K562 (cell line): Measurements from ENCODE around the gene MBP. TPM values are rescaled to one million over a fixed set of nuclear protein-coding genes. Genes with fewer than 3 reads are reported as not detected.

Experiments
- ATAC-seq: fragments of 200-7000 bp; cut with Tn5 transposase; 3 replicates; pipeline ENCODE4 v1.9.1; 2020; ENCODE audit warnings: moderate library complexity
- BruUV-seq: library from RNA; stranded (reverse); fragments of 400-500 nt; replicated peaks from 2 replicates; lab custom pipeline; 2021; lab: Mats Ljungman, UMichigan
- CTCF ChIA-PET: fragments of 300-600 bp; formaldehyde crosslinking; extraction: SDS; loops from one replicate; lab custom pipeline; 2021; ENCODE audit warnings: low intra/inter-chr PET ratio; lab: Yijun Ruan, JAX
- POLR2A ChIA-PET: fragments of 300-600, 350-650 bp; sonication (Branson Sonifier 250); formaldehyde crosslinking; extraction: SDS; loops from one replicate; lab custom pipeline; 2021; ENCODE audit warnings: antibody characterized with exemption, inconsistent platforms; lab: Yijun Ruan, JAX
- DNase-seq, 4 experiments: peaks; one replicate each; pipeline versions ENCODE4 v3.0.0 to v3.0.0-alpha.2; 2011 to 2018; ENCODE audit warnings: low spot score in 3 of 4, mixed read lengths in 3 of 4; ENCODE audit errors: extremely low read depth in 1 of 4
- FAIRE-seq: peaks from 2 replicates; lab custom pipeline; 2011; peaks lifted over from hg19 to GRCh38; lab: Jason Lieb, UNC
- H2AFZ ChIP-seq: 2 replicates; pipeline ENCODE4 v1.6.0; 2011; ENCODE audit warnings: low read depth, low read length, control low read depth, inconsistent platforms
- H3K27ac ChIP-seq: fragments of 200-600 bp; 3 replicates; pipeline ENCODE4 v1.8.0; 2011; ENCODE audit warnings: low read depth, mild to moderate bottlenecking, control low read depth, inconsistent platforms, low read length, moderate library complexity, mixed read lengths; ENCODE audit errors: extremely low read depth
- H3K27me3 ChIP-seq, 2 experiments: fragments of 300-600 bp in 1 of 2; 2 replicates in 1 of 2; 3 replicates in 1 of 2; pipeline versions ENCODE4 v1.6.0 to v1.8.0; 2011; ENCODE audit warnings: inconsistent platforms in 2 of 2, low read length in 2 of 2, mild to moderate bottlenecking in 1 of 2, mixed read lengths in 1 of 2, moderate library complexity in 1 of 2; ENCODE audit not compliant: control insufficient read depth in 2 of 2, insufficient read depth in 2 of 2
- H3K36me3 ChIP-seq: fragments of 300-600 bp; 3 replicates; pipeline ENCODE4 v1.8.0; 2011; ENCODE audit warnings: mild to moderate bottlenecking, low read length, inconsistent platforms; ENCODE audit not compliant: control insufficient read depth, insufficient read depth
- H3K4me1 ChIP-seq, 2 experiments: fragments of 200-600 bp in 1 of 2; replicated peaks in 1 of 2; 2 replicates in 1 of 2; 3 replicates in 1 of 2; pipeline versions ENCODE4 v1.5.1 to v1.8.0; 2011; ENCODE audit warnings: inconsistent platforms in 2 of 2, low read length in 2 of 2, mild to moderate bottlenecking in 1 of 2, mixed read lengths in 1 of 2, moderate library complexity in 1 of 2; ENCODE audit not compliant: control insufficient read depth in 2 of 2, insufficient read depth in 2 of 2
- H3K4me2 ChIP-seq: 2 replicates; pipeline ENCODE4 v1.6.1; 2011; ENCODE audit warnings: low read length, control low read depth, inconsistent platforms, mixed read lengths; ENCODE audit not compliant: insufficient read depth
- H3K4me3 ChIP-seq: fragments of 200-600 bp; sonication (generic), shearing (Covaris generic); 2 replicates; pipeline ENCODE4 v1.5.1; 2016; ENCODE audit warnings: control low read depth, inconsistent platforms
- H3K79me2 ChIP-seq: fragments of 200-600 bp; 3 replicates; pipeline ENCODE4 v1.8.0; 2011; ENCODE audit warnings: low read length, inconsistent platforms; ENCODE audit not compliant: control insufficient read depth, insufficient read depth
- H3K9ac ChIP-seq, 2 experiments: 2 replicates each; pipeline versions ENCODE4 v1.6.0 to v1.6.1; 2011; ENCODE audit warnings: low read depth in 2 of 2, low read length in 2 of 2, control low read depth in 1 of 2, inconsistent platforms in 1 of 2, mild to moderate bottlenecking in 1 of 2, mixed read lengths in 1 of 2; ENCODE audit not compliant: insufficient read depth in 1 of 2
- H3K9me1 ChIP-seq: one replicate; pipeline ENCODE4 v1.6.0; 2011; ENCODE audit warnings: inconsistent platforms, mild to moderate bottlenecking, low read length, moderate library complexity; ENCODE audit not compliant: control insufficient read depth, insufficient read depth
- H3K9me3 ChIP-seq: replicated peaks from 2 replicates; pipeline ENCODE4 v1.5.1; 2011; ENCODE audit warnings: low read depth, low read length, inconsistent platforms; ENCODE audit not compliant: control insufficient read depth, insufficient read depth
- H4K20me1 ChIP-seq: replicated peaks from 2 replicates; pipeline ENCODE4 v1.6.1; 2011; ENCODE audit warnings: low read length, inconsistent platforms, mixed read lengths; ENCODE audit not compliant: control insufficient read depth, insufficient read depth
- ATF1 ChIP-seq, 2 experiments: fragments of 450-650 bp in 1 of 2; IDR thresholded peaks; 2 replicates each; pipeline ENCODE4 v1.6.1; 2016; ENCODE audit warnings: missing compliant biosample characterization in 1 of 2, missing genetic modification characterization in 1 of 2
- CUX1 ChIP-seq: fragments of 200-800 bp; sonication (Bioruptor generic); IDR thresholded peaks from 2 replicates; pipeline ENCODE4 v1.6.1; 2016; ENCODE audit warnings: missing genetic modification characterization, missing compliant biosample characterization
- ELF1 ChIP-seq: fragments of 200-800 bp; sonication (Bioruptor generic); IDR thresholded peaks from 2 replicates; pipeline ENCODE4 v1.6.1; 2016; ENCODE audit warnings: missing genetic modification characterization, missing compliant biosample characterization
- KDM1A ChIP-seq, 2 experiments: fragments of 450-650 bp; IDR thresholded peaks; 2 replicates each; pipeline ENCODE4 v1.6.1; 2016; ENCODE audit warnings: mild to moderate bottlenecking in 2 of 2
- MTF1 ChIP-seq: fragments of 250-450 bp; sonication (Bioruptor Pico); IDR thresholded peaks from 2 replicates; pipeline ENCODE4 v1.9.0; 2021; ENCODE audit warnings: moderate library complexity, mild to moderate bottlenecking, inconsistent platforms, borderline replicate concordance
- MYBL2 ChIP-seq, 2 experiments: fragments of 450-650 bp in 1 of 2; sonication (generic) in 1 of 2; formaldehyde crosslinking in 1 of 2; IDR thresholded peaks; 2 replicates each; pipeline versions ENCODE4 v1.6.1 to v1.8.1; 2017 to 2022; ENCODE audit warnings: borderline replicate concordance in 1 of 2, inconsistent platforms in 1 of 2, low read depth in 1 of 2, mild to moderate bottlenecking in 1 of 2, missing genetic modification reagents in 1 of 2, moderate library complexity in 1 of 2
- SLC30A9 ChIP-seq: fragments of 250-450 bp; sonication (Bioruptor Pico); IDR thresholded peaks from 2 replicates; pipeline ENCODE4 v1.8.0; 2022; ENCODE audit warnings: mild to moderate bottlenecking, moderate library complexity
- TAL1 ChIP-seq: fragments of 450-650 bp; IDR thresholded peaks from 2 replicates; pipeline ENCODE4 v1.6.1; 2016; ENCODE audit warnings: mild to moderate bottlenecking
- ZNF398 ChIP-seq: fragments of 250-450 bp; sonication (Bioruptor Pico); IDR thresholded peaks from 2 replicates; pipeline ENCODE4 v1.8.0; 2021; ENCODE audit warnings: moderate library complexity, mild to moderate bottlenecking, inconsistent platforms
- WGBS: fragments of 100-300 bp; shearing (Covaris generic); methylation state at CpG from one replicate; pipeline ENCODE4 v1.1.6; 2016; ENCODE audit warnings: low coverage, mixed read lengths; ENCODE audit not compliant: insufficient coverage; ENCODE audit errors: missing lambda C conversion rate; 5-methylcytosine and 5-hydroxymethylcytosine counted together
- in situ Hi-C: fragments of 300-500 bp; cut with MboI; formaldehyde crosslinking; loops from 4 replicates; pipeline ENCODE4 v1.15.0; 2018; ENCODE audit warnings: inconsistent platforms, mixed read lengths
- intact Hi-C: fragments of 100-400 bp; cut with micrococcal nuclease; formaldehyde crosslinking; loops from 2 replicates; pipeline ENCODE4 v1.14.2; 2022
- polyA plus RNA-seq, 8 experiments: library from polyadenylated mRNA; depleted of rRNA in 4 of 8; stranded (reverse) in 5 of 8; unstranded in 3 of 8; fragments of >200 nt; fragmentation: Nextera tagmentation in 2 of 8; fragmentation: Illumina TruSeq in 1 of 8; extraction: Ambion mirVana in 2 of 8; extraction: Trizol in 1 of 8; gene quantifications; 2 replicates each; pipeline versions ENCODE4 v1.2.1 to v1.2.3, GENCODE V29; 2011 to 2014; ENCODE audit warnings: inconsistent platforms in 1 of 8, missing spikeins in 1 of 8
- total RNA-seq, 7 experiments: library from RNA; depleted of rRNA in 6 of 7; stranded (reverse); fragments of >200 nt in 6 of 7; fragmentation: Illumina TruSeq in 2 of 7; extraction: Trizol in 2 of 7; gene quantifications; 2 replicates each; pipeline versions ENCODE4 v1.2.1 to v1.2.3, GENCODE V29; 2011 to 2021; ENCODE audit warnings: low replicate concordance in 1 of 7

The MBP gene
- total and polyA plus RNA-seq, 9 of the 15 experiments (the other 6 are each of a cell fraction or from before 2014, with no cell fraction given), result 0.09 TPM; not detected in 8

- TF ChIP-seq MYBL2 (IDR thresholded peaks at IDR 0.05; ENCODE audit: low read depth) (no peak), MYBL2 (CRISPR knock-in tag; IDR thresholded peaks at IDR 0.05; ENCODE audit: borderline replicate concordance) (no peak), ATF1 (CRISPR knock-in tag; IDR thresholded peaks at IDR 0.05) (no peak), ATF1 (tag; IDR thresholded peaks at IDR 0.05) (no peak), ELF1 (no peak), ZNF398 (CRISPR knock-in tag) (no peak), KDM1A (IDR thresholded peaks at IDR 0.05) (no peak)
Measured at GRCh38 chr18:77095391-77096371, 36.9 kb downstream of the MBP start (continued).

GRCh38 chr18:77093586-77093985 is 39.0 kb downstream of the MBP start:
- Histone ChIP-seq H3K27ac (no peak overlapping the region), H3K4me3 (no peak overlapping the region), H3K9me1 (no peaks in the 10 kb centered on the region), H3K4me2 (no peak overlapping the region), H3K4me1 (no peaks in the 10 kb centered on the region), H3K27me3 (peaks cover 0 to 29% of the 10 kb centered on the region in 2 experiments; a peak in 3 of 5 replicates), H3K79me2 (no peaks in the 10 kb centered on the region), H3K9ac (no peak overlapping the region), H4K20me1 (no peaks in the 10 kb centered on the region), H3K9me3 (no peaks in the 10 kb centered on the region), H2AFZ (no peak overlapping the region), H3K36me3 (no peaks in the 10 kb centered on the region)
- TF ChIP-seq CUX1 (no peak), MTF1 (CRISPR knock-in tag) (no peak), SLC30A9 (CRISPR knock-in tag) (no peak), TAL1 (no peak)
- no TSS peak for BruUV-seq
- ATAC-seq (no peak), DNase-seq (no peak), FAIRE-seq (no peak)
- POLR2A ChIA-PET, result no interaction called here
- CTCF ChIA-PET, result no interaction called here
- 0% methylated on average over 12 of the region's 12 CpGs for WGBS
- intact Hi-C loops (no loop called here), in situ Hi-C loops (no loop called here)
